SW 1271 (cell line): Measurements from ENCODE around the gene DNAH5.

ENCODE experiments used
- DNase-seq, 2 experiments: peaks; one replicate each; lab custom pipeline; 2025; lab: John Stamatoyannopoulos, UW

Gene DNAH5

DNA sequence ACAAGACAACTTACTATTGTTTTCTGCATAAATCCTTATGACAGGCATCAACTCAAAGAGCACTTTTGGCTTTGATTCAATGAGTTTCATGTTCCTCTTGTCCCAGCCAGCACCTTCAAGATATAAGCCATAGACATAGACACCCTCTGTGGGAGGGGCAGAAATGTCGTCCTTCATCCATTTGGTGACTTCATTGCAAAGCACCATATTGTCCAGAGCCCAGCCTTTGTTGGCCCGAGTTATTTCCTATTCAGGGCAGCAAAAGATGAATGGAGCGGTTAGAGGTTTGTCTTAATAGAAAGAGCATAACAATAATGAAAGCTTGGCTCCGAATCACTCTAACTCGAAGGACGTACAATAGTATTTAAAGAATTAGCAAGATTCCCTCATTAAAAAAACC is 243.9 kb downstream of the DNAH5 start:
- no peak for DNase-seq

DNA sequence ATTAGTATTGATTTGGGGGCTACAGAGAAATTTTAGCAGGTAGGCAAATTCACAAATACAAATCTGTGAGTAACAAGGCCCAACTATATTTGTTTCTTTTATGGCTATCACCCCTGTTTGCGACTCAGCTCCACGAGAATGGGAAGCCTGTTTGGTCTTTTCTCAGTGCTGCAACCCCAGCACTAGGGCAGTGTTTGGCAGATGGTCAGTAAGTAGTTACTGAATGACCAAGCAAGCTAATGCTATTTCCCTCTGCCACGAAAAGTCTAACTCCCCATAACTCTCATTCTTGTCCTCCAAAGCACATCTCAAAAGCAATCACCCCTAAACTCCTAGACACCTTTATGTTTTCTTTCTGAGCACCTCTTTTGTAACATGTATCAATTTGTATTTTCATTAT is 245.6 kb downstream of the DNAH5 start:
- DNase-seq = no peak

DNA sequence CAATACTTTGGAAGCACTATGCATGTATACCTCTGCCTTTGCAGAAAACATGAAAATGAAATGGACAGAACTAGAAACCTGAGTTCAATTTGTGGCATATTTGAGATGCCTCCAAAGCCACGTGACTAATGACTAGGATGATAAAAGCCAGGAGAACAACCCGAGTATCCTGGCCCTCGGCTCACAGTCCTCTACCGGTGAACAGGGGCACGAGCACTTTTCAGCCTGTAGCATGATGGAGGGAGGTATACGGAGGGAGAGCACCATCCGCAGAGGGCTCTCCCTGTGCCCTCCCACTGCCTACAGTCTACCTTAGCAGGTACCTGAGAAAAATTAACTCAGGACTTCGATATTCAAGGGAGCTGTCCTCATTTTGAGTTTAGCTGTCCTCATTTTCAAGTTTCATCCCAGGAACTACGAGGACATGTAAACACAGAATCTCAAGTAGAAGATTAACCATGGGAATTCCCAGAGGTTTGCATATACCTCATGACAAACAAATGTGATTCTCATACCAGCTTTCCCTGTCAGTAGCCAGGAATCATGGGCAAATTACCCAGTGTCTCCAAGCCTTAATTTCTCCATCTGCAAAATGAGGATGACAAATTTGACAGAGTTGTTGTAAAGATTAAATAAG is 249.3 kb downstream of the DNAH5 start:
- no peak for DNase-seq

DNA sequence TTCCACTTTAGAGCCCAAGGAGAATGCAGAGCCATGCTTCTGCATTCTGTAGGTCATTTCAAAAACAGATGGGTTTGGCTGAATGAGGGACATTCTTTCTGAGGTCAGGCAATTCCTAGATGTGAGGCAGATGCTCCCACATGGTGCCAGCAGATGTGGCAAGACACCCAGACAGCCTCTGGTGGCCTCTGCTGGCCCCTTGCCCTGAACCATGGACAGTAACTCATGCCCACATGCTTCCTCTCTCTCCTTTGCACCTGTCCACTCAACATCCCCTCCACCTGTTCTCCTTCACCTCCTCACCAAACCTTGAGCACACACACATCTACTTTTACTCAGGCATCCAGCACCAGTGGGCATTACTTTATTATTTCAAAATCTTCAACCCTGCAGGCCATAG is 252.3 kb downstream of the DNAH5 start:
- DNase-seq = no peak

DNA sequence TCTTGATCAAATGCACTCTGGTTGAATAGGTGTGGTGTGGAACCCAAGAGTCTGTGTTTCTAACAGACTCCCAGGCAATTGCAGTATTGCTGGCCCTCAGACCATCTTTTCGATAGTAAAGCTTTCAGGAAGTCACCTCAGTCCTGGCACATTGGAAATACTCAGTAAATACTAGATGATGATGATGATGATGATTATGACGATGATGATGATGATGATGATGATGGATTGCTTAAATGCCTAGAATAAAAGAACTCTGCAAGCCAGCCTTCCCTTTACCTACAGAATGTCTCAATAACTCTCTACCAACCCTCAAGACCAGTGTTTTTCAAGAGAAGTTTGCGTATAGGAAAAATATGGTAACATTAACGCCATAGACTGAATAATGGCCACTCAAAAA is 268.0 kb downstream of the DNAH5 start:
- DNase-seq = no peak

DNA sequence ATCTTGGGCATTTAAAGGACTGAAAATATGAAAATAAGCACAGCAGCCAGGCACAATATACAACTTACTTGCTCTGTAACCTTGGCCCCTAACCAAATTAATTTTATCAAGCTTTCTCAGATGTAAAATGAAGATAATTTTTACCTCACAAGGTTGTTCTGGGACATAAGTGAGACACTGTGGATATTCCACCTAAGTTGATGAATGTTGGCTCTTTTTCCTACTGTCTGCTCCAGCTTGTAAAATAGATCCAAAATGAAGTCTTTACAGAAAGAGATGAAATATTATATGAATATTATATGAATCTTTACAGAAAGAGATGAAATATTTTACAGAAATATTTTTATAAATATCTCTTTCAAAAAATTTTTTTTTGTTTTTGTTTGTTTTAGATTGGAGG is 270.1 kb downstream of the DNAH5 start:
- no peak for DNase-seq

DNA sequence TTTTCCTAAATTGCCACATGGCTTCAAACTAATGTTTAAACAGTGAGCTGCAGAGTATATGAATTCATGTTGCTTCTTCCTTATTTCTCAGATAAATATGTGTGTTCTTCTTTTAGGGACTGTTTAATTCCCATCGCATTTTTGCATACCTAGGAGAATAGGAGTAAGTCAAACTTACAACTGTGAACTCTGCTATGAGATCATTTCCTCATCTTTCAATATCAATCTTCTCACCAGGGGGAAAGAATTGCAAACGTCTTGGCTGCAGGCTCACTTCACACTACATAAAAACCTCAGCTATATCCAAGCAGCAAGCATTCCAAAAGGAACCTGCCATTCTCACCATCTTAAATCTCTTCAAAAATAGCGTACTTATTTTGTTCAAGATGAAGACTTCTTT is 271.0 kb downstream of the DNAH5 start:
- no peak for DNase-seq

DNA sequence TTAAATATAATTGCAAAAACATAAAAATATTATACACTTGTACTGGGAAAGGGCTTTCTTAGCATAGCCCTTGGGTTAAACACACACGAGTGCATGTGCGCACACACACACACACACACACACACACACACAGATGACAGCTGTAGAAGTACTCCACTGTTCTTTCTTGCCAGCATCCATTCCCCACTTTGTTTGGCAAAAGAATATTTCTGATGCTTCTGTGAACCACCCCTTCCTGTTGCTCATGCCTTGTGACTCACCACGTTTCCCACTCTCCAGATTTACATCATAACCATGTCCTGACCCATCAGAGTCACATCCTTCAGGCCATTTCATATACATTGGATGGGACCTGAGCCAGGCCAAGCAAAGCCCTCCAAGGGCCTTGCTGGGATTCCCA is 280.1 kb downstream of the DNAH5 start:
- DNase-seq = peak; percentile 54 to 88

DNA sequence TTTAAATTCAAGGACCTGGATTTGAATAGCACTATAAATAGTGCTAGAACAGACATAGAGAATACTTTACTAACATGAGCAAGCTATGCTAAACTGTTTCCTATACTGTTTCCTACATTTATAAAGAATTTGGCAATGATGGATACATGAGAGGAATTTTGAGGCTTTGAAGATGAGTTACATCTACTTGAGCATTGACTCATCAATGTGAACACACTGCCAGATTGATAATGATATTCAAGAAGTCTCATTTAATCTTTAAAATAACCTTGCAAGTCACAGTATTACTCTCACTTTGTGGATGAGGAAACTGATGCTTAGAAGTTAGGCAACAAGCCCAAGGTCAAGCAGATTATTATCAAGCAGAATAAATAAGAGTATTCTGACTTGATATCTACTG is 281.9 kb downstream of the DNAH5 start:
- no peak for DNase-seq

DNA sequence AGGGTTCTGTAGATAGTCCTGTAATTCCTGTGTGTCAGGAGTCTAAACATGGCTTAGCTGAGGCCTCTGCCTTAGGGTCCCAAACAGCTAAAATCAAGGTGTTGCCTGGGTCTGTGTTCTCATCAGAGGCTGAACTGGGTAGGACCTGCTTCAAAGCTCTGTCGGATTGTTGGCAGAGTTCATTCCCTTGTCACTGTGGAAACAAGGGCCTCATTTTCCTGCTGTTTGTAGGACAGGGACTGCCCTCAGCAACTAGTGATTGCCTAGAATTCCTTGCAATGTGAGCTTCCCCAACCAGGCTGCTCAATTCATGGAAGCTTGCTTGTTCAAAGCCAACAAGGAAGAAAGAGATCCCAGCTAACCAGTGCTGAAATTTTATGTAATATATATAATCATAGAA is 283.2 kb downstream of the DNAH5 start:
- no peak for DNase-seq

DNA sequence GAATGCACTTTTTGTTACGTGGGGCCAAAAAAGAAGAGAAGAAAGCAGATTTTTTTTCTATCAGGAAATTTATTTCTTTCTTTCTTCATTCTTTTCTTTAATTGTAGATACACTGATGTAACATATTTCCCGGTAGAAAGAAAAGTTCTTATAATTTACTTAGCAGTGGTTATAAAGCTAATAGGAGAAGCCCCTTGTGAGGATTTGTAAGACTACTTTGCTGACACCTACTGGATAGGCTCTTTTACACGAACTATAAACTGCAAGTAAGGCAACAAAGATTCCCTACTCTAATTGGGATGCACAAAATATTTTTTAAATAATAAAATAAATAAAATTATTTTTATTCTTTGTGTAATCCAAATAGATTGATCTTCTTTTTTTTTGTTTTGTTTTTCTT is 284.4 kb downstream of the DNAH5 start:
- DNase-seq = peak in 1 of 2 experiments; percentile 44

DNA sequence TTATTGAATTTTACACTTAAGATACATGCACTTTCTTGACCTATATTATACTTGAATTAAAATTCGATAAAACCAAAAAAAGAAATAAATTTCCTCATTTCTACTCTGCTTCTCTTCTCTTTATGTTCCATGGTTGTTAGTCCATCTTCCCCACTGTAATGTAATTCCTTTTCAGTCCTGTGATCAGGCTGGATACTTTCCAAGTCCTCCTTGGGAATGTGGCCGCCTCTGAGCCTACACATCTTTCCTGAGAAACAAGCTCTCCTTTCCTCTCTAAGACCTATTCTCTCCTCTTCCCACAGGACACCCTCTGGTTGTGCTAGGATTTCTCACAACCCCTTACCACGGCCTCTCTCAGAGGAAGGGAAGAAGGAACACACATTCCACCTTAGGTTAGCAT is 285.1 kb downstream of the DNAH5 start:
- DNase-seq = no peak

DNA sequence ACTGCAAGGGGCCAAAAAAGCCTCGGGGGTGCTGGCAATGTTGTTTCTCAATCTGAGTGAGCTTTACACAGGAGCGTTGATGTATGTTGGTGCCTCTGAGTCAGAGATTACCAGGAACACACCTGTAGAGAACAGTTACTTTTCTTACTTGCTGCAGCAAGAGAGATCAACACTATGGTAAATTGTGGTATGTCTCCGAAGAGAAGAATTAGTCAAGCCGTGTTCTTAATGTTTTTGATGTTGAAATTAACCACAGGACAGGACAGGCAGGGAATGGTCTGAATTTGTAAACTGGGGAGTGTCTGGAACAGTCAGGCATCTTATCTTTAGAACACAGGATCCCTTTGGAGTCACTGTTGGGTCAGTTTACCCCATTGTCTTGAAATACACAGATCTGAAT is 285.7 kb downstream of the DNAH5 start:
- no peak for DNase-seq

DNA sequence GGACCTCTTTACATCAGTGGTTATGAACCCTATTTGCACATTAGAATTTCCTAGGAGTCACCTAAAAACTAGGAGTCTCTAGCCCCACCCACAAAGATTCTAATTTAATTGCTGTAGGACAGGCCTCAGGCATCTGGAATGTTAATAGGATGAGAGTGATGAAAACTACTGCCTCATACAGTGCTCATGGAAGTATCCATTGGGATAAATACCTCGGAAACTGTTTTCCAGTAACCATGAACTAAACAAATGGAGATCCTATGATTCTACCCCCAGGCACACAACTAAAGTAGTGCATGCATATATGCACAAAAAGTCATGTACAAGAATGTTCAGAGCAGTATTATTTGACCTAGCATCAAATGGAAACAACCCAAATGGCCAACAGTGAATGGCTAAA is 286.3 kb downstream of the DNAH5 start:
- no peak for DNase-seq

DNA sequence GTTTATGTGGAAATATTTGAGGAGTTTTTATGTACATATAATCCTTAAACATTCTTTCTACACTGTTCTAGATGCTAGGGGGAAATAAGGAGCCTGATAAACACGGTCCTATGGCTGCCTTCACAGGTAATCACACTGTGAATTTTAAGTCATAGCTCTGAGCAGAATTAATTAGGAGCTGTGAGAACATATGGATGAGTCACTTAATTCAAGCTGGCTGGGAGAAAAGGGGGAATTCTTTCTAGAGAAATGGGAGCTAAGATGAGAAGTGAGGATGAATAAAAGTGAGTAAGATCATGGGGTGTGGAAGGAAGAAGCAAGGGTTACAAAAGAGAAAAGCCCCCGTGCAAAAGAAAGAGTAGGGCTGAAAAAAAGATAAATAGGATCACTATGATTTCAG is 290.8 kb downstream of the DNAH5 start:
- no peak for DNase-seq

DNA sequence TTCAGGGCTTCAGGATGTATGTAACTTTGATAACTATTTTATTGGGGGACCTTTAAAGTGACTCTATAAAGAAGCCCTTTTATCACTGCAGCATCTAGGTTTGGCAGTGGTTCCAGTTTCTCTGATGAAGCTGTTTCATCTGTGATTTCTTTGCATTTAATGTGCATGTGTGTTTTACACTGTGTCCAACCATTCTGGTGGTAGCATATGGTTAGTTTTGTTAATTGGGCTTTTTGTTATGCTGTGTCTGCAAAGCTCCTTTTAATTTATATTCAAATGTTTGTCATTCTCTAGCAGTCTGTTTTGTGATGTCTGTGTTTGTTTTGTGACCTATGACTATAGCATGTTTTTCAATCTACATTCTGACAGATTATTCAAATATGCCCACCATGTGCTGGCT is 294.8 kb downstream of the DNAH5 start:
- DNase-seq = no peak

DNA sequence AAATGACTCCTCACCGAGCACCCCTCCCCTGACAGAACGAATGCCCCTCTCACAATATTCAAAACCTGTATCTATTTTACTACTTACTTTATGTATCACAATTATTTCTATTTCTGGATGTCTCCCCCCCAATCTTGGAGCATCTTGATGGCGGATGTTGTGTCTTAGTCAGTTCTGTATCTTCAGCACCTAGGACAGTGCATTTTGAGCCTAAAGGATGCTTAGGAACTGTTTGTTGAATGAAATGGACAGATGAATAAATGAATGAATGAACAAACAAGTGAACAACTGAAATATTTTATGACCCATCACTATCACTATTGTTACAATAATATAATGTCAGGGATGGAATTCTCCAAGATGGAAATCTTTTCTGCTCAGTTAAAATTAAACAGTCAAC is 295.7 kb downstream of the DNAH5 start:
- DNase-seq = no peak

DNA sequence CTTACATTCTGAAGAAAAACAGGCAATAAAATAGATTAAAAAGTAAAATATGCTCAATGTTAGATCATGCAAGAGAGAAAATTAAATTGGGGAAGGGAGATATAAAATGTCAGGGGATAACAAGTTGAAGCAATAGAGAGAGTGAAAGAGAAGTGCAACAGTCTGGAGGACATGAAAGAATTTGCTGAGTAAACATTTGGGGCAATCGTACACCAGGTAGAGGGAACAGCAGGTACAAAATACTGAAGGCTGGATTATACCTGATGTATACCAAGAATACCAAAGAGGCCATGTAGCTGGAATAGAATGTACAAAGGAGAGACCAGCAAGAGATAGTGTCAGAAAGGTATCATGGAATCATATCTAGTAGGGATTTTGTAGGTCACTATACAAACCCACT is 300.8 kb downstream of the DNAH5 start:
- DNase-seq = no peak

DNA sequence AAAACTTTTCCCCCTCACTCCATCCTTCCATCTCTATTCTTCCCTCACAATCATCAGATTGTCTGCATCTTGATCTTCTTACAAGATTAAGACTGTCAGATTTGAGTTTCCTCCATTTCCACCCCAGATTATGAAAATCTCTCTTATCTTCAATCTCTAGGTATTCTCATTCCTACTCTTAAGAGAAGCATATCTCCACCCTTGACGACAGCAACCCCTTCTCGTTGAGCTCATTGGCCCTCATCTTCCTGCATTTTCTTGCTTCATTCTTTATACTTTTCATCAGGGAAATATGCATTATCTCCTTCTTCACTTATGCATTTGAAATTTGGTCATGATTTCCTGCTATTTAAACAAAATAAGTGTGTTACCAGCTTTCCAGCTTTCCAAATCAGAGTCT is 301.3 kb downstream of the DNAH5 start:
- no peak for DNase-seq
